ENCODE data around the gene KRTAP2-4.
"Not testable (repeated sequence)": the region's sequence is repeated elsewhere in the genome, so short reads cannot be mapped to it uniquely, and the experiment has no call there.

KRTAP2-4 gene

DNA sequence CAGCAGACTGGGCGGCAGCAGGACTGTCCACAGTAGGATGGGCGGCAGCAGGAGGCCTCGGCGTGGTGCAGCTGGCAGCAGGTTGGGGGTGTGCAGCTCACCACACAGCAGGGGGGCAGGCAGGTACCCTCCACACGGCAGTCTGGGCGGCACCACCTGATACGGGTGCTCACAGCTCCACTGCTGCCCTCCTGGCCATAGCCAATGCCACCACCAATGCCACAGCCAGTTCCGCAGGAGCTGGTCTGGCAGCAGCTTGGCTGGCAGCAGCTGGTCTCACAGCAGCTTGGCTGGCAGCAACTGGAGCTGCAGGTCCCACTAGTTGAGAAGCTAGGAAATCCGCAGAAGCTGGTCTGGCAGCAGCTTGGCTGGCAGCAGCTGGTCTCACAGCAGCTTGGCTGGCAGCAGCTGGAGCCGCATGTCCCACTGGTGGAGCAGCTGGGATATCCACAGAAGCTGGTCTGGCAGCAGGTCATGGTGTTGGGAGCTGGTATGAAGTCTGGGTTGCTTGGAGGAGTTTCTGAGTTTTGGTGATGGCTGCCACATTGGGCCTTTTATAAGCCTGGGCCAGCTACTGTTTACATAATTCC, 31.2 kb downstream of the KRTAP2-4 start, which contains the start of gene KRTAP1-3:
KRTAP1-3 (minus strand) TSS at position 529 of the 590 bp plus-strand sequence; CDS start at position 476, 53 bp downstream.
- not testable (repeated sequence) for H3K27ac ChIP-seq (ENCODE audit: low read depth, low read length); H3K9ac ChIP-seq (ENCODE audit: low read depth in 1 of 2, low read length in 2 of 2); H3K4me1 ChIP-seq (ENCODE audit: control insufficient read depth in 1 of 2, insufficient read depth in 2 of 2, low read length in 2 of 2); H3K4me3 ChIP-seq (ENCODE audit: low read depth in 1 of 2, low read length in 2 of 2); H3K9me3 ChIP-seq (ENCODE audit: control insufficient read depth in 1 of 2, low read length in 2 of 2); H3K36me3 ChIP-seq (ENCODE audit: control insufficient read depth in 1 of 2, insufficient read depth in 2 of 2, low read length in 2 of 2); H3K27me3 ChIP-seq (ENCODE audit: control insufficient read depth in 1 of 2, insufficient read depth in 2 of 2, low read length in 2 of 2)

DNA sequence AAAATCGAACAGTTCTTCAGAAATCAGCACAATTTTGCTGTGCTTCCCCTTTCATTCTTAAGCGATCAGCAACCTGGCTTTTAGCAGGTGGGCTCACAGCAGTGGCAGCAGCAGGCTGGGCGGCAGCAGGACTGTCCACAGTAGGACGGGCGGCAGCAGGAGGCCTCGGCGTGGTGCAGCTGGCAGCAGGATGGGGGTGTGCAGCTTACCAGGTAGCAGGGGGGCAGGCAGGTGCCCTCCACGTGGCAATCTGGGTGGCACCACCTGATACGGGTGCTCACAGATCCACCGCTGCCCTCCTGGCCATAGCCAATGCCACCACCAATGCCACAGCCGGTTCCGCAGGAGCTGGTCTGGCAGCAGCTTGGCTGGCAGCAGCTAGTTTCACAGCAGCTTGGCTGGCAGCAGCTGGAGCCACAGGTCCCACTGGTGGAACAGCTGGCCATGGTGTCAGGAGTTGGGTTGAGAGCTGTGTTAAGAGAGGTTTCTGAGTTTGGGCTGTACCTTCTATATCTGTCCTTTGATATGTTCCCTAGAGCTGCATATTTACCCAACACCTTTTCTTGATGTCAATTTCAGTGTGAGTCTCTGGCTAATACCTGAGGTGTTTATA, 35.9 kb downstream of the KRTAP2-4 start, which contains the start of gene KRTAP1-4:
KRTAP1-4 (minus strand) TSS at position 563 of the 613 bp plus-strand sequence; CDS start at position 446, 117 bp downstream.
- Histone ChIP-seq H3K9me3 (ENCODE audit: control insufficient read depth in 1 of 2, low read length in 2 of 2) (no peaks in the 10 kb centered on the region), H3K4me1 (ENCODE audit: control insufficient read depth in 1 of 2, insufficient read depth in 2 of 2, low read length in 2 of 2) (no peaks in the 10 kb centered on the region), H3K27ac (ENCODE audit: low read depth, low read length) (no peak within 1 kb of the TSS), H3K4me3 (ENCODE audit: low read depth in 1 of 2, low read length in 2 of 2) (no peak within 1 kb of the TSS), H3K36me3 (ENCODE audit: control insufficient read depth in 1 of 2, insufficient read depth in 2 of 2, low read length in 2 of 2) (no peaks in the 10 kb centered on the region), H3K9ac (ENCODE audit: low read depth in 1 of 2, low read length in 2 of 2) (no peak within 1 kb of the TSS), H3K27me3 (ENCODE audit: control insufficient read depth in 1 of 2, insufficient read depth in 2 of 2, low read length in 2 of 2) (peaks cover 0 to 3% of the 10 kb centered on the region in 2 donors)

- Histone ChIP-seq H3K27me3 (ENCODE audit: control insufficient read depth in 1 of 2, insufficient read depth in 2 of 2, low read length in 2 of 2) (peaks cover 0 to 3% of the 10 kb centered on the region in 2 donors), H3K9me3 (ENCODE audit: control insufficient read depth in 1 of 2, low read length in 2 of 2) (no peaks in the 10 kb centered on the region), H3K36me3 (ENCODE audit: control insufficient read depth in 1 of 2, insufficient read depth in 2 of 2, low read length in 2 of 2) (no peaks in the 10 kb centered on the region), H3K4me1 (ENCODE audit: control insufficient read depth in 1 of 2, insufficient read depth in 2 of 2, low read length in 2 of 2) (no peaks in the 10 kb centered on the region), H3K4me3 (ENCODE audit: low read depth in 1 of 2, low read length in 2 of 2) (no peak within 1 kb of the TSS), H3K27ac (ENCODE audit: low read depth, low read length) (no peak within 1 kb of the TSS), H3K9ac (ENCODE audit: low read depth in 1 of 2, low read length in 2 of 2) (no peak within 1 kb of the TSS)
Measured at GRCh38 chr17:41026715-41027471, 38.8 kb downstream of the KRTAP2-4 start, which contains the start of gene KRTAP1-5. KRTAP1-5 (minus strand) TSS chr17:41027208; CDS start chr17:41027155, 53 bp downstream.

DNA sequence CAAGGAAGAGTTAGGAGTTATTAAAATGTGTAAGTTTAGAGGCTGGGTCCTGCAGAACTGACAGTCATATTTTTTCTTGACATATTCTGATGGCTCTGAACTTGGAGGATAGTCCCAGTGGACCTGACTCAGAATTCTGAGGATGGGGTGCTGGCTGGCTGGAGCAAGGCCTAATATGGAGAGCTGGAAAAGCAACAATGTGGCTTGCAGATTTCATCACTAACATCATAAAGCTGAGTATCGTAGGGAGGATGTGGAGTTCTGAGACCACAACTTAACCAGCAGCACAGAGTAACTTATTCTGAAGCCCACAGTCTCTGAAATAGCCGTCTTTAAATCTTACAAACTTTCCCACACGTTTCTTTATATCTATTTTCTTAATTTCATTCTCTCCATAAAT, 41.0 kb downstream of the KRTAP2-4 start:
- Histone ChIP-seq H3K9ac (ENCODE audit: low read depth in 1 of 2, low read length in 2 of 2) (no peak overlapping the region), H3K36me3 (ENCODE audit: control insufficient read depth in 1 of 2, insufficient read depth in 2 of 2, low read length in 2 of 2) (no peaks in the 10 kb centered on the region), H3K27ac (ENCODE audit: low read depth, low read length) (no peak overlapping the region), H3K4me1 (ENCODE audit: control insufficient read depth in 1 of 2, insufficient read depth in 2 of 2, low read length in 2 of 2) (no peaks in the 10 kb centered on the region), H3K9me3 (ENCODE audit: control insufficient read depth in 1 of 2, low read length in 2 of 2) (no peaks in the 10 kb centered on the region), H3K4me3 (ENCODE audit: low read depth in 1 of 2, low read length in 2 of 2) (no peak overlapping the region), H3K27me3 (ENCODE audit: control insufficient read depth in 1 of 2, insufficient read depth in 2 of 2, low read length in 2 of 2) (peaks cover 0 to 3% of the 10 kb centered on the region in 2 donors)

DNA sequence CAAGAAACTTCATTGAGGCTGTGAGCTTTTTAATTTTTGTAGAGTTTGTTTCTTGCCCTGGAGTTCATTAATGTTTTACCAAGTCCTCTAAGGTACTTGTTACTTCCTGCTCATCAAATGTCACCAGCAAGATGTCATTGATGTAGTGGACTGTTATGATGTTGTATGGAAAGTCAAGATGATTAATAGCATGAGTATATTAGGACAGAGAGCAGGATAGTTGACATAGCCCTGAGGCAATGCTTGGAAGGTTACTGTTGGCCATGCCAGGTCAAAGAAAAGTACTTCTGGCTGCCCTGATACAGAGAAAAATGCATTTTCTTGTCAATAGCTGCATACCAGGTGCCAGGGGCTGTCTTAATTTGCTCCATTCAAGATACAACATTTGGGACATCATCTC, 45.3 kb downstream of the KRTAP2-4 start:
- no peaks in the 10 kb centered on the region for H3K4me1 ChIP-seq (ENCODE audit: control insufficient read depth in 1 of 2, insufficient read depth in 2 of 2, low read length in 2 of 2)
- H3K9me3 ChIP-seq (ENCODE audit: control insufficient read depth in 1 of 2, low read length in 2 of 2) = no peaks in the 10 kb centered on the region
- no peaks in the 10 kb centered on the region for H3K27me3 ChIP-seq (ENCODE audit: control insufficient read depth in 1 of 2, insufficient read depth in 2 of 2, low read length in 2 of 2)
- no peaks in the 10 kb centered on the region for H3K36me3 ChIP-seq (ENCODE audit: control insufficient read depth in 1 of 2, insufficient read depth in 2 of 2, low read length in 2 of 2)
- H3K4me3 ChIP-seq (ENCODE audit: low read depth in 1 of 2, low read length in 2 of 2) = no peak overlapping the region
- H3K27ac ChIP-seq (ENCODE audit: low read depth, low read length) = no peak overlapping the region
- H3K9ac ChIP-seq (ENCODE audit: low read depth in 1 of 2, low read length in 2 of 2) = no peak overlapping the region

DNA sequence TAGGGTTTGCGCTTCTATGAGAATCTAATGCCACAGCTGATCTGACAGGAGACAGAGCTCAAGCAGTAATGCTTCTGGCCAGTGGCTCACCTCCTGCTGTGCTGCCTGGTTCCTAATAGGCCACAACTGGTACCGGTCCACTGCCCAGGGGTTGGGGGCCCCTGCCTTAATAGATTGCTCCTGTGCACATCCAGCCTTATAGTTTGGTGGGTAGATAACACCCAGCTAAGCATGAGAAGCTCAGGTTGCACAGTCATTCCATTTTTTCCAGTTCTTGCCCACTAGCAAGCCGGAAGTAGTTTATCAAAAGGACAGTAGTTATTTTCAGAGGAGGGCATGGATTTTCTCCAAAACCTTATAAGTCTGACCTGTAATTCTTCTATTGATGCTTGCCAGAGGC, 46.3 kb downstream of the KRTAP2-4 start:
- Histone ChIP-seq H3K9ac (ENCODE audit: low read depth in 1 of 2, low read length in 2 of 2) (no peak overlapping the region), H3K9me3 (ENCODE audit: control insufficient read depth in 1 of 2, low read length in 2 of 2) (no peaks in the 10 kb centered on the region), H3K36me3 (ENCODE audit: control insufficient read depth in 1 of 2, insufficient read depth in 2 of 2, low read length in 2 of 2) (no peaks in the 10 kb centered on the region), H3K27me3 (ENCODE audit: control insufficient read depth in 1 of 2, insufficient read depth in 2 of 2, low read length in 2 of 2) (no peaks in the 10 kb centered on the region), H3K27ac (ENCODE audit: low read depth, low read length) (no peak overlapping the region), H3K4me3 (ENCODE audit: low read depth in 1 of 2, low read length in 2 of 2) (no peak overlapping the region), H3K4me1 (ENCODE audit: control insufficient read depth in 1 of 2, insufficient read depth in 2 of 2, low read length in 2 of 2) (no peaks in the 10 kb centered on the region)

DNA sequence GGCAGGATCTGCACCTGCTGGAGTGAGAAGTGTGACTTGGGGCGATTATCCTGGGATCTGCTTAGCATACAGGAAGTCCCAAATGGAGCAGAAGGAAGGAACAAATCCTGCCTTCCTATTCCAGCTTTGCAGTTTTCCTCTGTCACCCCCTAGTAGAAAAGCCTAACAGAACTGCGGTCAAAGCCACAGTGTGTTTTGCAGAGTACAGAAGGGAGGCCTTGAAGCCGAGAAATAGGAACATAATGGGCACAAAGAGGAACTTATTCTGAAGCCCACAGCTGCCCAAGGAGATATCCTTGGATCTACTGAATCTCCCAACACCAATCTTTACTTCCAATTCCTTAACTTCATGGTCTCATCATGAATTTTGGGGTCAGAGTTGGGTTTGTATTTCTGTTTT, 47.1 kb downstream of the KRTAP2-4 start:
- H3K27me3 ChIP-seq (ENCODE audit: control insufficient read depth in 1 of 2, insufficient read depth in 2 of 2, low read length in 2 of 2) = no peaks in the 10 kb centered on the region
- no peak overlapping the region for H3K27ac ChIP-seq (ENCODE audit: low read depth, low read length)
- no peaks in the 10 kb centered on the region for H3K9me3 ChIP-seq (ENCODE audit: control insufficient read depth in 1 of 2, low read length in 2 of 2)
- H3K4me3 ChIP-seq (ENCODE audit: low read depth in 1 of 2, low read length in 2 of 2) = no peak overlapping the region
- H3K9ac ChIP-seq (ENCODE audit: low read depth in 1 of 2, low read length in 2 of 2) = no peak overlapping the region
- no peaks in the 10 kb centered on the region for H3K36me3 ChIP-seq (ENCODE audit: control insufficient read depth in 1 of 2, insufficient read depth in 2 of 2, low read length in 2 of 2)
- no peaks in the 10 kb centered on the region for H3K4me1 ChIP-seq (ENCODE audit: control insufficient read depth in 1 of 2, insufficient read depth in 2 of 2, low read length in 2 of 2)

- Histone ChIP-seq H3K4me1 (ENCODE audit: control insufficient read depth in 1 of 2, insufficient read depth in 2 of 2, low read length in 2 of 2) (no peaks in the 10 kb centered on the region), H3K27ac (ENCODE audit: low read depth, low read length) (no peak overlapping the region), H3K36me3 (ENCODE audit: control insufficient read depth in 1 of 2, insufficient read depth in 2 of 2, low read length in 2 of 2) (no peaks in the 10 kb centered on the region), H3K9ac (ENCODE audit: low read depth in 1 of 2, low read length in 2 of 2) (no peak overlapping the region), H3K4me3 (ENCODE audit: low read depth in 1 of 2, low read length in 2 of 2) (no peak overlapping the region), H3K27me3 (ENCODE audit: control insufficient read depth in 1 of 2, insufficient read depth in 2 of 2, low read length in 2 of 2) (no peaks in the 10 kb centered on the region), H3K9me3 (ENCODE audit: control insufficient read depth in 1 of 2, low read length in 2 of 2) (no peaks in the 10 kb centered on the region)
Measured at GRCh38 chr17:41016578-41017215, 49.0 kb downstream of the KRTAP2-4 start.

GRCh38 chr17:41015454-41015853, 50.2 kb downstream of the KRTAP2-4 start:
- H3K4me1 ChIP-seq (ENCODE audit: control insufficient read depth in 1 of 2, insufficient read depth in 2 of 2, low read length in 2 of 2) = no peaks in the 10 kb centered on the region
- no peak overlapping the region for H3K9ac ChIP-seq (ENCODE audit: low read depth in 1 of 2, low read length in 2 of 2)
- H3K27ac ChIP-seq (ENCODE audit: low read depth, low read length) = no peak overlapping the region
- H3K36me3 ChIP-seq (ENCODE audit: control insufficient read depth in 1 of 2, insufficient read depth in 2 of 2, low read length in 2 of 2) = no peaks in the 10 kb centered on the region
- H3K27me3 ChIP-seq (ENCODE audit: control insufficient read depth in 1 of 2, insufficient read depth in 2 of 2, low read length in 2 of 2) = no peaks in the 10 kb centered on the region
- no peaks in the 10 kb centered on the region for H3K9me3 ChIP-seq (ENCODE audit: control insufficient read depth in 1 of 2, low read length in 2 of 2)
- no peak overlapping the region for H3K4me3 ChIP-seq (ENCODE audit: low read depth in 1 of 2, low read length in 2 of 2)
